ENCODE results near the gene FAM219A. TPM values are rescaled to one million over a fixed set of nuclear protein-coding genes. Genes with fewer than 3 reads are reported as not detected.
A peak's percentile ranks its signal among the peaks of the same experiment; 100 is the strongest.

The FAM219A gene
- total RNA-seq, 1 donor from 2014 or later = 221 TPM

- Mint-ChIP-seq H3K27me3 (ENCODE audit: unreplicated experiment) (peaks cover 23% of the 10 kb centered on the region), H3K36me3 (ENCODE audit: unreplicated experiment) (peaks cover 6% of the 10 kb centered on the region), H3K9me3 (ENCODE audit: unreplicated experiment) (peaks cover 18% of the 10 kb centered on the region), H3K4me1 (ENCODE audit: low read depth, unreplicated experiment) (peaks cover 18% of the 10 kb centered on the region), H3K4me3 (ENCODE audit: unreplicated experiment) (peak overlapping the region; percentile 57), H3K27ac (ENCODE audit: unreplicated experiment) (peak overlapping the region; percentile 65)
- no peak for DNase-seq
- no peak for TF ChIP-seq CTCF (IDR thresholded peaks at IDR 0.05; ENCODE audit: partially characterized antibody, unreplicated experiment)
Observed at GRCh38 chr9:34378376-34379060, 79.9 kb downstream of the FAM219A start.

GRCh38 chr9:34377404-34377746 is 81.0 kb downstream of the FAM219A start:
- H3K4me3 Mint-ChIP-seq (ENCODE audit: unreplicated experiment) = peak overlapping the region; percentile 88
- peaks cover 19% of the 10 kb centered on the region for H3K27me3 Mint-ChIP-seq (ENCODE audit: unreplicated experiment)
- peaks cover 6% of the 10 kb centered on the region for H3K36me3 Mint-ChIP-seq (ENCODE audit: unreplicated experiment)
- peaks cover 18% of the 10 kb centered on the region for H3K4me1 Mint-ChIP-seq (ENCODE audit: low read depth, unreplicated experiment)
- no peak overlapping the region for H3K27ac Mint-ChIP-seq (ENCODE audit: unreplicated experiment)
- DNase-seq = peak; percentile 39
- peaks cover 18% of the 10 kb centered on the region for H3K9me3 Mint-ChIP-seq (ENCODE audit: unreplicated experiment)
- TF ChIP-seq CTCF (IDR thresholded peaks at IDR 0.05; ENCODE audit: partially characterized antibody, unreplicated experiment) = no peak

GRCh38 chr9:34376596-34377403 is 81.6 kb downstream of the FAM219A start, which contains the start of gene MYORG:
TSS of gene MYORG (minus strand) at chr9:34376898. CDS start at chr9:34372943, 3,955 bp downstream.
- peaks cover 6% of the 10 kb centered on the region for H3K36me3 Mint-ChIP-seq (ENCODE audit: unreplicated experiment)
- peak within 1 kb of the TSS; percentile 76 for H3K27ac Mint-ChIP-seq (ENCODE audit: unreplicated experiment)
- peaks cover 19% of the 10 kb centered on the region for H3K27me3 Mint-ChIP-seq (ENCODE audit: unreplicated experiment)
- DNase-seq = peak; percentile 93
- peaks cover 18% of the 10 kb centered on the region for H3K4me1 Mint-ChIP-seq (ENCODE audit: low read depth, unreplicated experiment)
- no peak for TF ChIP-seq CTCF (IDR thresholded peaks at IDR 0.05; ENCODE audit: partially characterized antibody, unreplicated experiment)
- peaks cover 16% of the 10 kb centered on the region for H3K9me3 Mint-ChIP-seq (ENCODE audit: unreplicated experiment)
- peak within 1 kb of the TSS; percentile 88 for H3K4me3 Mint-ChIP-seq (ENCODE audit: unreplicated experiment)

GRCh38 chr9:34375901-34376595 is 82.3 kb downstream of the FAM219A start:
- Mint-ChIP-seq H3K27me3 (ENCODE audit: unreplicated experiment) (peaks cover 19% of the 10 kb centered on the region), H3K4me3 (ENCODE audit: unreplicated experiment) (peak overlapping the region; percentile 88), H3K36me3 (ENCODE audit: unreplicated experiment) (peaks cover 9% of the 10 kb centered on the region), H3K27ac (ENCODE audit: unreplicated experiment) (peak overlapping the region; percentile 76), H3K9me3 (ENCODE audit: unreplicated experiment) (peaks cover 15% of the 10 kb centered on the region), H3K4me1 (ENCODE audit: low read depth, unreplicated experiment) (peaks cover 18% of the 10 kb centered on the region)
- peak; percentile 15 for TF ChIP-seq CTCF (IDR thresholded peaks at IDR 0.05; ENCODE audit: partially characterized antibody, unreplicated experiment)
- DNase-seq = peak; percentile 67
